GM04504 (cell line): ENCODE data around the gene GRID1.

ENCODE experiments used
- DNase-seq: peaks from one replicate; pipeline ENCODE4 v3.0.0-alpha.2; 2012; ENCODE audit warnings: low read depth

GRID1 gene

DNA sequence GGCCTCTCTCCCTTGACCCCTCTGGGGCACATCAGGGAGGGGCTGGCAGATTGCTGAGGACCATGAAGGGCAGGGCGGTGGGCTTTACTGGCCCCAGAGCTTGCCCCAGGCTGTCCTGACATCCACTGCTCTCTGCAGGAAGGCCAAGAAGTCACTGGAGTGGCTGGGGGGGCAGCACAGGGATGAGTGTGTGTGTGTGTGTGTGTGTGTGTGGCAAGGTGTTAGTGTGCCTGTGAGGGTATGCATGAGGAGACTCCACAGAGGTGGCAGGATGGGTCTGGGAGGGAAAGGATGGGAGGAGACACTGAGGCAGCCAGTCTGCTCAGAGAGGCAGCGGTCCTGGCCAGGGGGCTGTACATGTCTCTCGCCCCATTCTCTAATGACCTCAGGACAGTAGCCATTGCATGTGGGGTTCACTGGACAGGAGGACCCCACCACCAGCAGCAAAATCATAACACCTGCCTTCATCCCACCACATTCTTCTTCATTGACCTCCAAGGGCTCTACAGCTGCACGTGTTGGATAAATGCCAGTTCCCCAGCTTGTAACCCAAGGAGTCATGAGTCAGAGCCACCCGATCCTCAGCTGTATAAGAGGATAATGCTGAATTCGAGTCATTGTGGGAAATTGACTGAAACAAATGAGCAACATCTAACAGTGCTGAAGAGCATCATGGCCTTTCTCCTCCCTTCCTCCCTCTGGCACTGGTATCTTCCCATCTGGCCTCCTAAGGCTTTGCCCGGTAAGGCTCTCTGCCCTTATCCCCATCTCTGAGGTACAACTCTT is 720.5 kb downstream of the GRID1 start:
- no peak for DNase-seq

DNA sequence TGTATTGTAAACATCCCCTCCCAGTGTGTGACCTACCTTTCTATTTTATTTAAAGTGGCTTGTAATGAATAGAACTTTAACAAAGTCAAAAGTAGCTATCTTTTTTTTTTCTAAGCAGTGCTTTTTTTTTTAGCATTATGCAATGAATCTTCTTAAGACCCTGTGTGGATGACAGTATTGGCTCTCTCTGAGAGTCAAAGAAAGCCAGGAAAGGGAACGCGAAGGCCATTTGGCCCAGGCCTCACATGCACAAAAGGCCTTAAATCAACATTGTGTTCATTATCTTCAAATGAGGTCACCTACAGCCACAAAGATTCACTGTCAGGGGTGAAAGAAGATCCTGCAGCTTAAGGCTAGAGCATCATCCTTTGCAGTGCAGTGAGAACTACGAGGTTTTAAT is 721.5 kb downstream of the GRID1 start:
- DNase-seq, result no peak

DNA sequence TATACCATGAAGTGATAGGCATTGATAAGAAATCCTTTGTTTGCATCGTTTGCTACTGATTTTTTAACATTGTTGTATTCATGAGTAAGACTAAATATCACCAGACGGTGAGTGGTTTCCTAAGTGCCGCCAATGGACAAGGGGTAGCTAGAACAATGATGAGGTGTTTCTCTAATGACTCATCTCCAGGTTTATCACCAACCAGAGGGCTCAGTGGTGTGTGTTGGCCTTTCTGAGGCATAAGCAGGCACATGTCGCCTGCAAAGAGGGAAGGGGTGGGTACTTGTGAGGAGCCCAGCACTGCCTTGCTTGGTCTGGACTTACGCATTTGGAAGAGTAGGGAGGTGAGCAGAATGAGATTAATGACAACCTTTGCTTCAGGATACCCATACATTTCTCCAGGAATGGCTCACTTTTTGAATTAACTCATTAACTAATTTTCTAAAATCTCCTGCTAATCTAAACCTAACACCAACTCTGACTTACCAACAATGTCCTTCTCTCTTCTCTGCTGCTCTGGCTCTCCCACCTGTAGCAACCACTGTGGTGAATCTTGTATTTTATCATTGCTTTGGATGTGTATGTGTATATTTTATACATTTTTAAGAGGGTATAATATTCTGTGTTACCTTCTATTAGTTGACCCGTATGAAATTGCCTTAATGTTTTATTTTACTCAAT is 722.6 kb downstream of the GRID1 start:
- no peak for DNase-seq

DNA sequence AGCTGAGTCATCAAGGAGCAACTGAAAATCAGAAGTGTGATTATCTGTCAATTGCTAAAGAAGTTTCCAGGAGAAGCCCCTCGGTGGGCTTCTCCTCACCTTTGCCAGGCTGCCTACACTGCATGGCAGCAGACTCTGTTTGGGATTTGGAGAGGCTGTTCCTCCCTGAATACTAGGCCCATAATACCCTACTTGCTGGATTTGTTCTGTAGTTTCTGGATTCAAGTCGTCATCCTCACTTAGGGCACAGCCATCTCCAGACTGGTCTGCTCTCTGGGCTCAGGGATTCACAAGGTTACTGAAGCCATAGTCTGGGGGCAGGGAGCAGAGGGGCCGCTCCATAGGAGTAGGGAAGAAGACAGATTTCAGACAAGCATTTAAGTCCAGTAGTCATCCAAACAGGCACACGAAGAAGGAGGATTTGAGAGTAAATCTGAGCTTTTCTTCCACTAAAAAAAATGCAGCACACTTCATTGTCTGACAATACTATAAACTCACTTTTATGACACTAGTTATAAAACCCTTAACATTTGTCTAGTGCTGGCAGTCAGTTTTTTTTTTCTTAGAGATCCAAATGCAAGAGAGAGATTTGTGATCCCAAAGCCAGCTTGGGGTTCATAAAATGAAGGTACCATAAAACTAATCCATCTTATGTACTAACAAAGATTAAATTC is 723.3 kb downstream of the GRID1 start:
- DNase-seq, result no peak

DNA sequence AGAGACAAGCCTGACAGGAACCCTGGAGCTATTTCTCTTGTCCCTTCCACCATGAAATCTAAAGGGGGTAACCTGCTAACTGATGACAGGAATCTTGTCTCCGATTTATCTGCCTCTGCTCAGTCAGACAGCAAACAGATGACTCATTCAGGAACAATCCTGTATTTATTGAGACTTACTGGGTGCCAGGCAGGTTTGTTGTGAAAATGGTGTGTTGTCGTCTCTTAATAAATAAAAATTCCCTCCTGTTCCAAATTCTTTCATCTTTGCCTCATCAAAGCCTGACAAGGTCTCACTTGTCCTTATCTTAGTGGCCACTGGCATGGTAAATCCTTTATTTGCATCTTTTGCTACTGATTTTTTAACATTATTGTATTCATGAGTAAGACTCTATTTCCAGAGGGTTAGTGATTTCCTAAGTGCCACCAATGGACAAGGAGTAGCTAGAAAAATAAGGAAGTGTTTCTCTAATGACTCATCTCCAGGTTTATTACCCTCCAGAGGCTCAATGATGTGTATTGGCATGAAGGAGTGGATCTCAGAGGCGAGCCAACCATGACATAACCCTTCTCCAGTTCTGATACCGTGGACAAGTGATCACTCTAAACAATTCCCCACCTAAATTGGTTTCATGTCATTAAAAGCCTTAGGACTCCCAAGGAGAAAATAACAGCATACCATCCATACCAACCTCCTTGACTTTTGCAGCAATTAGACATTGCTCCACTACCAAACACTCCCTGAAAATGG is 724.0 kb downstream of the GRID1 start:
- peak; percentile 31 for DNase-seq

DNA sequence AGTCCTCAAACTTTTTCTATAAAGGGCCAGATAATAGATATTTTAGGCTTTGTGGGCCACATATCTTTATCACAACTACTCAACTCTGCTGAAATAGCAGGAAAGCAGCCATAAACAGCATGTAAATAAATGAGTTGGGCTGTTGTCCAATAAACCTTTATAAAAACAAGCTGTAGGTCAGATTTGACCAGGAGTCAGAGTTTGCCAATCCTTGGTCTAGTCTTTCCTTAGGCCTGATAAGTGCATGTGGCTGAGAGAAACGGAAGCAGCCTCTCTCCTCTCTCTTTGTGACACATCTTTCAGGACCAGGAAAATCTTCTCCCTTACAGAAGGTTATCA is 724.5 kb downstream of the GRID1 start:
- DNase-seq, result no peak

DNA sequence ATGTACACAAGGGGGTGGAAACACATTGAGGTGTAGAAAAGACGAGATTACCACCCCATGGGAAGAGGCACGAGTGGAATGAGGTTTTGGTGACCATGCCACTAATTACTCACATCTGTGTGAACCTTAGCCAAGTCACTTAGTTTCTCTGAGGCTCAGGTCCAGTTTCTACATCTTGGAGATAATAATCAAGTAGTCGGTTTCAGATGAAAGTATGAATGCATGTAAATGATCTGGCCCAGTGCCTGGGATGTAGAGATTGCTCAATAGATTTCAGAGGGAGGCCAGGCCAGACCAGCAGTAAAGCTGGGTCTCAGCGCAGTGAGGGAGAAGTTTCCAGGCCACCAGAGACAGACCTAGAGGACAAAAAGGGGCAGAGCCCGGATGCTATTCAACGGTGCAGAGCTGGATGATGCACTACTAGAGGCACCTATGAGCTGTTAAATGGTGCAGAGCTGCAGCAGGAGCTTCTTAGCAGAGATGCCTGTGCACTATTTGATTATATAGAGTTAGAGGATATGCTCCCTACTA is 725.1 kb downstream of the GRID1 start:
- no peak for DNase-seq

DNA sequence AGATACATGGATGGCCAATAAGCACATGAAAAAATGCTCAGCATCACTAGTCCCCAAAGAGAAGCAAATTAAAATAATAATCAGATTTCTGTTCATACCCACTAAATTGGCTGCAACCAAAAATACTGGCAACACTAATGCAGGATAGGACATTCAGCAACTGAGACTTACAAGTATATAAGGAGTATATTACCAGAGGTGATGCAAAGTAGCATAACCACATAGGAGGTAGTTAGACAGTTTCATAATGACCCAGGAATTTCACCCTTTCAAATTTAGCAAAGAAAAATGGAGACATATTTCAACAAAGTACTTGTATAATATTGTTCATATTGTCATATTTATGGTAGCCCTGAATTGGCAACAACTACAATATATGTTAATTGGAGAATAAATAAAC is 727.8 kb downstream of the GRID1 start:
- DNase-seq, result no peak

DNA sequence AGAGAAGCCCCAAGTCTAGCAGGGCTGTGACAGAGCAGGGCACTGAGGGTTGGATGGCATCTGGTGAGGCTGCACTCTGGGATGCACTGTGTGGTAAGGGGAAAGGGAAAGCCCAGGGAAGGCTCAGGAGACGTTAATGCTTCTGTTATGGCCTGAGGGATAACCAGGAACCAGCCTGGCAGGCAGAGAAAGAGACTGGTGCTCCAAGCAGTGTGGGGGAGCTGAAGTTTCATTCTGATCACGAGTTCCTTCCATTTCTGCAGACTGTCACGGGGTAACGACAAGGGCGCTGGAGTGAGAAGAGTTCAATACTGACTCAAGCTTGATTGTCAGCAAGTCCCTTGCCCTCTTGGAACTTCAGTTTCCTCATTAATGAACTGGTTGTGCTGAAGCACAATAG is 730.9 kb downstream of the GRID1 start:
- DNase-seq, result no peak

DNA sequence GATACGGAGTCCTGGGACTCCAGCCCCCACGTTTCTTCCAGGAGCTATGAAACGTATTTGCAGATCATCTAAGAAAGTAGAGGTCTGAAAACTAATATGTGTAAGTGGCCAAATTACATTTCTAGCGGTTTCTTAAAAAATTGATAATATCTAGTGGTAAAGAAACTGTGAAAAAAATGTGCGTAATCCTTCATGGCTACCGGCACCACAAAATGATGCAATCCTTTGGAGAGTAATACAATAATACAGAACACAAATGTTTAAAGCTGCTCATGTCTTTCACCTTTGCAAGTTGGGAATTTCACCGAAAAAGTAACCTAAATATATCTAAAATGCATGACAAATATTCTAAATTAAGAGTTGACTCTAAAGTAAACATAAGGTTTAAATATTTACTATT is 742.1 kb downstream of the GRID1 start:
- no peak for DNase-seq

DNA sequence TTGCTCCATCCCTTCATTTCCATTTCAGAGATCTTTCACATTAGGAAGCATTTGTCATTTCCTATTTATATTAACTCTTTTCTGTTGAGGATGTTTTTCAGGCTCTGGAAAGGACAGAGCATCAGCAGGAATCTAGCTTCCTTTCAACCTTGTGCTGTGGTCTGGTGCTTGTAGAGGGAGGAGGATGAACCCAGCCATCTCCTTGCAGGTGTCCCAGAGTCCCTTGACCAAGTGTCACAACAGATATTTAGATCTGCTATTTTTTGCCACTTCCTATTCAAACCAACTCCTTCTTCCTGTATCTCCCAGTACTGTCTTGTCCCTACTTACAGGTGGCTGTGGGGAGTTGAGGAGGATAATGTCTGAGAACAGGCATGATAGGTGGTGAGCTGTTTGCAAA is 742.8 kb downstream of the GRID1 start:
- no peak for DNase-seq

DNA sequence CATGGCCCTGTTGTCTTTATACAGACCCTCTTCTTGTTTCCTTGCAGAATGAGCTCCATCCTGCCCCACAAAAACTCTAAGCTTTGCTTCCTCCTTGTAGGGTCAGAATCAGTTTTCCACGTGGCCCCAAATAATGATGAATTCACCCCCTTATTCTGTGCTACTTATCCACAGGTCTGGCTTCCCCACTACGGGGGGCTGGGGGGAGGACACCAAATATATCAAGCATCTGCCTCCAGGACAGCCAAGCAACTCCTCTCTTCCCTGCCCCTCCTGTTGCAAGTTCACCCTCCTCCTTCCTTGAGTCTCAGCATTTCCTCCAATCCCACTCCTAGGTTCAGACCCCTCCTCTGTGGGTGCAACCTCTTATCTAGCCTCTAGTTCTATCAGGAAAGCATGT is 743.3 kb downstream of the GRID1 start:
- DNase-seq, result no peak

DNA sequence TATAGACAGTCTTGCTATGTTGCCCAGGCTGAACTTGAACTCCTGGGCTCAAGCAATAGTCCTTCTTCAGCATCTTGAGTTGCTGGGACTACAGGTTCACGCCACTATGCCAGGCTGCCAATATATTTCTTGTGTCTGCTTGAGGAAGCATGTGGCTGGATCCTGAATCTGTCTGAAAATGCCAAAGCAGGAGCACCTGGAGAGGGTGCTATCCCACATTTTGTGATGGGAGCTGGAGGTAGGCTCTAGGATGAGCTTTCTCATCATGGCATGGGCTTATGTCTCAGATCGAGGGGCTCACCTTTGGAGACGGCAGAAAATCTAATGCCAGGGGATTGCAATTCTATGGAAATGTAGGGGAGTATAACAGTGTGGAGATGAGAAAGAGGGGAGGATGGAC is 744.2 kb downstream of the GRID1 start:
- DNase-seq, result no peak

DNA sequence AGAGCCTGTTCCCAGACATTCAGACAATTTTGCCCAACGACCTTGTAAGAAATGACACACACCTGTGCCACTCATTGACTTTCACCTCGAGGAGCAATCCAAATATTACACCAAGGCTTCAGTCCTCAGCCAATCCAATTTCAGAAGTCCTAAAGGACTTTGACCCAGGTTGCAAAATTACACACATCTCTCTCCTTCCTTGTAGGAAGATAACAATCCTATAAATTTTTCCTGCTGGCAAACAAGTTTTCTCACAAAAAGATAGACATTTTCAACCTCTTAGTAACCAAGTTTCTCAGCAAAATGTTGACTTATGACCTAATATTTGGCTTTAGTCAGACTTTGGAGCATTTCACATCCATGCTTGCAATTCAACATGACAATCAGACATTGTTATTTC is 745.0 kb downstream of the GRID1 start:
- no peak for DNase-seq

DNA sequence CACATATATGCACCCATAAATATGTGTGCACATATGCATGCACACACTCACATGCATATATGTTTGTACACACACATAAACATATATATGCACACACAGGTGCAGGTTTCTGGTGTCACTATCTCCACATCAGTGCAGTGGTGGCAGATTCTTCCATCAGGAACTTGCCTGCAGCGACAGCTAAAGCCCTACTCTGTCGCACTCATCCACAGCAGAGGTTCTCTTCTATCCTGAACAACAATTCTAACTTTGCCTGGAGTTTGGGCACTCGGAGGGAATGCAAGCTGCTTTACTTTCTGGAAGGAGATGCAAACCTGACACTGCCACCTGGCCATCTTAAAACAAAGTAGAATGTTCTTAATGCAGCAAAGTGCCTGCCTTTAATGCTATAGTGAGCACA is 745.8 kb downstream of the GRID1 start:
- DNase-seq, result no peak

DNA sequence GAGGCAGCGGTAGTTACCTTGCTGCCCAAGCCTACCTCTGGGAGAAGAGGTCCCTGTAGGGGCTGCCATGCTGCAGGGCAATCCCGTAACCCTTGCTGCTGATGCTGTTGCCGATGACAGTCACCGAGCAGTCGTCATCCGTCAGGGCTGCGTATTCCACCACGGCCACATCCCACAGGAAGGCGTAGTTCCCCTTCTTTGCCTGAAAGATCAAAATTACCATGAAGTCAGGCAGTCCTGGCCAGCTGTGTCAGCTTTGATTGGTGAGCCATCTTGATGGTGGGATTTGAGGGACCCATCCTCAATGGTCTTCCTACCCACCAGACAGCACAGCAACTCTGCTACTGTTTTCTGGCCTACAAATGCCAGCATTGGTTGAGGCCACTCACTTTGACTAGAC is 746.8 kb downstream of the GRID1 start:
- no peak for DNase-seq

DNA sequence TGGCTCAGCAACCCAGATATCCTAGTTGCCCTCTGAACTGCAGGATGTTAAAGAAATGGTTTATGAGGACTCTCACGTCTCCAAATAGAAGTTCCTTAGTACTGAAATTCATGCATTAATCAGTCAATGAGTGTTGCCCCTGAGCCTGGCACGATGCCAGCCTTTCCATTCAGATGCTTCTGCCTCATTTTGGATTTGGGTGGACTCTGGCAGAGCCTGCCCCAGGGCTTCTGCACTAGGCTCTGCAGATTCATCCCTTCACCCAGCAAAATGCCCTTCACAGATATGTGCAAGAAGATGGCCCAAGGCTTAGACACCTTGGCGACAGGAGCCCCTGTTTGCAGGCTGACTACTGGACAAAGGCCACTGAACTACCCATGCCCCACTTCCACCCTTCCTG is 747.8 kb downstream of the GRID1 start:
- DNase-seq, result no peak

DNA sequence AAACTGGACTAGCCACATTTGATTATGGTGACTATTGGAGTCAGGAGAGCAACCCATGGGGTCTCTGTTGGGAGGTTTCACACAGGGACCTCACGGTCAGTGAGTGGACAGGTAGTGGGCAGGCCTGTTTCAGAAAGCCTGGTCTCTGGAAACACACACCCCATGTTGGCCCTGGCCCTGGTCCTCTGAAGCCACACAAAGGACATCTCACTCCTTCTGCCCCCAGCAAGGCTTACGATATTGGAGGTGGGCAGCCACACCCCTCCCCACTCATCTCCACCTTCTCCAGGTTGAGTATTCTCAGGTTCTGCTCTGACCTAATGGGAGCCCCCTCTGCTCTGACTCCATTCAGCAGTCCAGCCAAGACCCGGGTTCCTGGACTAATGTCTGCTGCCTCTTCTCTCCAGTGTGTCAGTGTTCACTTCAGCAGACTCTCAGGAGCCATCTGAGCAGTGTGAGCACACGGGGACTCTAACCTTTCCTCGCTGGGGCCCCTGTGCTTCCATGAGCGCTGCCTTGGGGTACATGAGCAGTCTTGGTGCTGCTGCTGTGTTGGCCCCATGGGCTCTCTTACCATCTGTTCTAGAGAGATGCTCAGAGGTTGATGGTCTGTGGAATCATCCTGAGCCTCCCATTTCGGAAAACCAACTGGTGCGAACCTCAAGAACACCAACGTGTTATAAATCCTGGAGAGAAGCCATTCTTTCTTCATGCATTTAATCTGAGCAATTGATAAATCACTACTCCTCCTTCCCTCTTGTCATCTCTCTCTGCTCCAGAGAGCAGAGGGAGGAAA is 748.6 kb downstream of the GRID1 start:
- no peak for DNase-seq

DNA sequence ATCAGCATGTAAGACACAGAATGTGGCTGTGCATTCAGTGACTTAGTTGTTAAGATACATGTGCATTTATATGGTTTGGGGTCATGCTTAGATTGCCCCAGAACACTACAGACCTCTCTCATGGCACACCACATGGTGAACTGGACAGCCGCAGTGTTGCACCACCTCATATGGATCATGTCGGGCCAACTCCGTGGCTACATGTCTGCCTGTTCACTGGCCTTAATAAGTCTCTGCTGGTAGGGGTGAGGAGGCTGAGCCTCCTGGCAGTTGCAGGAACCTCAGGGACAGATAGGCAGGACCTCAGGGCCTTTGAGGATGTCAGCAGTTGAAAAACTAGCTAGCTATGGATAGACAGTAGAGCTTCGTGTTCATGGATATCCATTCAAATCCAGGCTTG is 751.0 kb downstream of the GRID1 start:
- DNase-seq, result no peak

DNA sequence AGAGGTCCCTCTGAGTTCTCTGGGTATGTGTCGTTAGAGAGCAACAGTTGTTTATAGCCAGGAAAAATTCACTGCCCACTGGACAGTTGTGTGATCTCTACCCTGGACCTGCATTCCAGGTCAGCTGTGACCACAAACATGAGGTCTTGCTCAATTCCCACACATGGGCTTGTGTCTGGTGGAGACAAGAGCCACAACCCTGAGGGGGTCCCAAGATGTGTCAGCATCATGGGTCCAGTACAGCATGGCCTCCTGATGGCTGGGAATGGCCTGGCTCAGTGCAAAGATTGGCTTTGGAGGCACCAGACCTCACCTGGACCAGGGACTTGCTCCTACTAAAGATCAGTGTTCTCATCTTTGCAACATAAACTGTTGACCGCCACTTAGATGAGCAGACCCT is 751.6 kb downstream of the GRID1 start:
- no peak for DNase-seq

DNA sequence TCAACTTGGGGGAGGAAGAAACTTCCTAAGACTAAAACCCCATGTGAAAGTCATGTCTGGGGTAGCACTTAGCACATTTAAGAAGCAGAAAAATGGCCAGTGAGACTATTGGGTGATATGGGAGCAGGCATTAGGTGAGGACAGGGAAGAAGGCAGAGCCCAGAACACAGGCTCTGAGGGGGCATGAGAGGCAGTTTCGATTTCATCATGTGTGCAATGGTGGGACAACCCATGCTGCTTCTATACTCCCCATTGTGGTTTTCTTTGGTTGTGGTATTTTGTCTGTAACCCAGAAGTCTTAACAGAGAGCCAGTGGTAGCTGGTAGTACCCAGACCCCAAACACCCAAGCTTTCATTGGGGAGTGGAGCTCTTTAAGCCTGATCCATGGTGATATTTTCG is 752.0 kb downstream of the GRID1 start:
- no peak for DNase-seq

DNA sequence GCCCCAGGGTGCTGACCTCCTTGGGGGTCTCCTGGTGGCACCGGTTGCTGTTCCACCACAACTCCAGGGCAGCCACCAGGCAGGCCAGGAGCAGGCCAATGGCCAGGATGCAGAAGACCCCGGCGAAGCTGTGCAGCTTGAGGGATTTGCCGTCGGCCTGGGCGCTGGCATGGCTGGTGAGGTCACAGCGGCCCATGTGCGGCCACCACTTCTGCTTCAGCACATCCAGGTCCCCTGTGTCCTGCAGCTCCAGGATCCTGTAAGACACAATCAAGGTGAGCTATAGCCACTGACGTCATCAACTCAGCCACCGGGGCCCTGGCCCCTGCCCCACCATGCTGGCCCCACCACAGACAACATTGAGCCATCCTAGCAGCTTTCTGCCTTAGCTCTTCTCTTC is 753.2 kb downstream of the GRID1 start:
- no peak for DNase-seq
